Measurements from ENCODE around the gene FOSL2.

Gene FOSL2

GRCh38 chr2:28447943-28448792 is 55.5 kb downstream of the FOSL2 start:
- H2AFZ ChIP-seq (ENCODE audit: low read length) = no peak overlapping the region
- no peaks in the 10 kb centered on the region for H3K9me2 ChIP-seq (ENCODE audit: low read depth, low read length)
- H3K4me3 ChIP-seq (ENCODE audit: low read depth, low read length, poor library complexity, severe bottlenecking) = no peak overlapping the region
- H3K4me1 ChIP-seq (ENCODE audit: insufficient read depth, low read length, severe bottlenecking) = no peaks in the 10 kb centered on the region
- H3K27me3 ChIP-seq (ENCODE audit: insufficient read depth, low read length) = no peaks in the 10 kb centered on the region; the same call in 1 of the 2 replicates
- no peak for TF ChIP-seq EZH2 (IDR thresholded peaks at IDR 0.05; ENCODE audit: borderline replicate concordance, low read length)
- H3K9ac ChIP-seq (ENCODE audit: low read length) = no peak overlapping the region
- H3K9me3 ChIP-seq (ENCODE audit: low read length) = no peaks in the 10 kb centered on the region
- H3K36me3 ChIP-seq (ENCODE audit: insufficient read depth, low read length) = no peaks in the 10 kb centered on the region
- no peak overlapping the region for H3K27ac ChIP-seq (ENCODE audit: low read depth, low read length, poor library complexity, severe bottlenecking)
- no peaks in the 10 kb centered on the region for H3F3A ChIP-seq (ENCODE audit: insufficient read depth, low read length)
- no peak overlapping the region for H3K4me2 ChIP-seq (ENCODE audit: low read length)
- no peaks in the 10 kb centered on the region for H4K20me1 ChIP-seq (ENCODE audit: insufficient read depth, low read length)
- no peaks in the 10 kb centered on the region for H3K79me2 ChIP-seq (ENCODE audit: insufficient read depth, low read length)

DNA sequence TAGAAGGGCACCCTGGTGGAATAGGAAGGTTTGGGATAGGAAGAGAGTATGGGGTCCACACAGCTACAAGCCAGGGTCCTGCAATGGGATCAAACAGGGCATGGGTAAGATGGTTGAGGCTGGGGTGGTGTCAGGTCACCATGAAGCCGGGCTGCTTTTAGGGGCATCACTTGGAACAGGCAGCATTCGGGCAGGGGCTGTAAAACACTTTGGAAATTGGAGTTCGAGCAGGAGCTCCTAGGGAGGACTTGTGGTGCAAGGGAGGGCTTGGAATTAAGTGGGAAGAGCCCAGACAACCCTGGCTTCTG is 56.1 kb downstream of the FOSL2 start:
- Histone ChIP-seq H4K20me1 (ENCODE audit: insufficient read depth, low read length) (no peaks in the 10 kb centered on the region), H3K4me3 (ENCODE audit: low read depth, low read length, poor library complexity, severe bottlenecking) (no peak overlapping the region), H3K79me2 (ENCODE audit: insufficient read depth, low read length) (no peaks in the 10 kb centered on the region), H3K9ac (ENCODE audit: low read length) (no peak overlapping the region), H3K4me1 (ENCODE audit: insufficient read depth, low read length, severe bottlenecking) (no peaks in the 10 kb centered on the region), H3K9me3 (ENCODE audit: low read length) (no peaks in the 10 kb centered on the region), H3K27me3 (ENCODE audit: insufficient read depth, low read length) (no peaks in the 10 kb centered on the region; the same call in 1 of the 2 replicates), H3K9me2 (ENCODE audit: low read depth, low read length) (no peaks in the 10 kb centered on the region), H3K27ac (ENCODE audit: low read depth, low read length, poor library complexity, severe bottlenecking) (no peak overlapping the region), H3F3A (ENCODE audit: insufficient read depth, low read length) (no peaks in the 10 kb centered on the region), H2AFZ (ENCODE audit: low read length) (no peak overlapping the region), H3K4me2 (ENCODE audit: low read length) (no peak overlapping the region), H3K36me3 (ENCODE audit: insufficient read depth, low read length) (no peaks in the 10 kb centered on the region)
- TF ChIP-seq CTCF (IDR thresholded peaks at IDR 0.05; ENCODE audit: low read length) (no peak), EZH2 (IDR thresholded peaks at IDR 0.05; ENCODE audit: borderline replicate concordance, low read length) (no peak)

GRCh38 chr2:28449126-28449487 is 56.4 kb downstream of the FOSL2 start:
- no peaks in the 10 kb centered on the region for H3K4me1 ChIP-seq (ENCODE audit: insufficient read depth, low read length, severe bottlenecking)
- H3F3A ChIP-seq (ENCODE audit: insufficient read depth, low read length) = no peaks in the 10 kb centered on the region

More at GRCh38 chr2:28449126-28449487, 56.4 kb downstream of the FOSL2 start:
- no peak overlapping the region for H3K9ac ChIP-seq (ENCODE audit: low read length)
- H3K79me2 ChIP-seq (ENCODE audit: insufficient read depth, low read length) = no peaks in the 10 kb centered on the region
- H2AFZ ChIP-seq (ENCODE audit: low read length) = no peak overlapping the region
- H3K4me3 ChIP-seq (ENCODE audit: low read depth, low read length, poor library complexity, severe bottlenecking) = no peak overlapping the region
- H3K27ac ChIP-seq (ENCODE audit: low read depth, low read length, poor library complexity, severe bottlenecking) = no peak overlapping the region
- no peaks in the 10 kb centered on the region for H3K36me3 ChIP-seq (ENCODE audit: insufficient read depth, low read length)
- H3K4me2 ChIP-seq (ENCODE audit: low read length) = no peak overlapping the region
- H3K27me3 ChIP-seq (ENCODE audit: insufficient read depth, low read length) = no peaks in the 10 kb centered on the region; the same call in 1 of the 2 replicates
- H3K9me2 ChIP-seq (ENCODE audit: low read depth, low read length) = no peaks in the 10 kb centered on the region
- no peaks in the 10 kb centered on the region for H3K9me3 ChIP-seq (ENCODE audit: low read length)
- no peaks in the 10 kb centered on the region for H4K20me1 ChIP-seq (ENCODE audit: insufficient read depth, low read length)
- TF ChIP-seq CTCF (IDR thresholded peaks at IDR 0.05; ENCODE audit: low read length) (no peak), EZH2 (IDR thresholded peaks at IDR 0.05; ENCODE audit: borderline replicate concordance, low read length) (no peak)
